Measurements from ENCODE around the gene FBXO31. TPM values are rescaled to one million over a fixed set of nuclear protein-coding genes. Genes with fewer than 3 reads are reported as not detected.

The FBXO31 gene
- total RNA-seq, 2 donors from 2014 or later, result 21.9 to 29.1 TPM

DNA sequence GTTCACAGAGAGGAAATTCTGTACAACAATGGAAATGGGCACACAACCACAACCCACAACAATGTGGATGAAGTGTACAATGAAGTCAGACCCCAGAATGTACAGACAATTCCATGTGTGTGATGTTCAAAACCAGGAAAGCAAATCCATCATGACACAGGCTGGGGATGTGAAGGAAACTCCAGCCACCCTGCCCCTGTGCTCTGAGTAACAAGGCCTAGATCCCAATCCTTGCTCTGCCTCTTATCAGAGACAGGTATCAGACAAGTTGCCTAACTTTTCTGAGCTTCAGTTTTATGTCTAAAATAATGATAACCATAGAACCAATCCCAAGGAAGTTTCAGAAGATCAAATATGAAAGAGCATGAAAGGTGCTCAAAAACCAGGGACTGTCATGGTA, 64.6 kb downstream of the FBXO31 start:
- no peak for ATAC-seq (replicated peaks)
- H3K9me3 Mint-ChIP-seq, result no peaks in the 10 kb centered on the region
- H3K36me3 Mint-ChIP-seq (ENCODE audit: low read depth), result peaks cover 21% of the 10 kb centered on the region
- no peaks in the 10 kb centered on the region for H3K27me3 Mint-ChIP-seq
- peak overlapping the region; percentile 97 for H3K27ac Mint-ChIP-seq
- peak overlapping the region; percentile 90 for H3K4me3 Mint-ChIP-seq
- peaks cover 8% of the 10 kb centered on the region for H3K4me1 Mint-ChIP-seq

DNA sequence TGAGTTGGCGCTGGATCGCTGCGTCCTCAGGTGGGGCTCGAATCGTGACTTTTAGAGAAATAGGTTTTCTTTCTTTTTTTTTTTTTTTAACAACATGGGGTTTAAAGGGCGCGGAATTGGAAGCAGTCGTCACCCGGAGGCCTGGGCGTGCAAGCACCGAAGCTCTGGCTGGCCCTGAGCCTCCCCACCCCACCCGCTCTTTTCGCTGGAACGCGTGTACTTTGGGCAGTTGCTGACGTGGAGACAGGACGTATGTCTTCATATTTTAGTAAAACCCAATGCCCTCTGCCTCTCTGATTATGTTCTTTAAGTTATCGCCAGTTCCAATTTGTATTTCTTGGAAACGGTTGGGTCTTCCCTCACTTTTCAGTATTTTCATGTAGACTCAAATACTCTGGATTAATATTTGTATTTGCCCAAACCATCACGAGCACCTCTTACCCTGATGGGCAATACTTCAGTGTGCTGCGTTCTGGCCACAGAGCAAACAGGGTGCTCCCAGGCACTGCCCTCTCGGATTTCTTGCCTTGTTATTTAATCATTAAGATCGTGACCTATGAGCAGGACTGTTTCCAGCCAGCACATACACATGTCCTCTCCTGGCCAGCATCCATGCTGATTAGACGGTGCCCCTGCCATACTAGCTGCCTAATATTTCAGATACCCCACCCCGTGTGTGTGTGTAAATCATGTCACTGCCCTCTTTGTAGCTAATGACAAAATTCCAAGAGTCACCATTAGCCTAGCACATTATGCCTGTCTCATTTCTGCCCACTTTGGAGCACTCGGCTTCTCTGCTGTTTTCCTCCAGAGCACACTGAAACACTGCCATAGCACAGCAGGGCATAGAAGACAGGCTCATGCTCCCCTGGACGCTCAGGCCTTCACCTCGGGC, 65.6 kb downstream of the FBXO31 start:
- H3K4me1 Mint-ChIP-seq, result peaks cover 8% of the 10 kb centered on the region
- H3K27me3 Mint-ChIP-seq, result no peaks in the 10 kb centered on the region
- H3K27ac Mint-ChIP-seq, result peak overlapping the region; percentile 97

DNA sequence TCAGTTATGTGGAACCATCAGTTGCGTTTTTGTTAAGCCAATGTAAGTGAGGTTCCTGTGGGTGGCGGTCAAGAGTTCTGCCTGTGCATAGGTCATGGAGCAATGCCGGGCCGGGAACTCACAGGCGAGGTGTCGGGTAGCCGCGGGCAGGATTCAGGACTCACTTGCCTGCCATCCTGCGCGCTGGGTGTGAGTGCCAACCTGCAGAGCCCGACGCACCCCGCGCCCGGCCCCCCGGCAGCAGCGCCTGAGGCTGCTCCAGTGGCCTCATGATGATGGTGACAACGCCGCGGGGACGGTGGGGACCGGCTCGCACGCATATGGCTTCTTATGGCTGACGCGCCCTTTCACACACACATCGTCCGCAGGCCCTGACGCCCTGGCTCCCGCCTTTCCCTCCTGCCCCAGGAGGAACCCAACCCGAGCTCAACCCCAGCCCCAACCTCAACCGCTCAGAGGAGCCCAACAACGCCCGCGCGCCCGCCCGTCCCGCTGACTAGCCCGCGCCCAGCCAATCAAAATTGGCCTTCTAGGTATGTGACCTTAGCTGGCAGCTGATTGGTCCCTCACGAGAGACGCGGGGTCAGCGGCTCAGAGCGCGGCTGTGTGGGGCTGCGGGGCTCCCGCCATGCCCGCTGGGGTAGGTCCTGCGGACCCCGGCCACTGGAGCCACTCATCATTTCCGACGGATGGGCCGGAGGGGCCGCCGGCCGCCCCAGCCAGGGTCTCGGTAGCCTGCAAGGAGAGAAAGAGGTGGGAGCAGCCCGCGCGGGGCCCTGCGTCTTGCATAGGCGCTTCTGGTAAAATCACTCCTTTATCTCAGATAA, 66.4 kb downstream of the FBXO31 start, which contains the start of gene C16orf95:
TSS of gene C16orf95 (minus strand) at position 470 of the 827 bp plus-strand sequence. CDS start at position 320, 150 bp downstream.
- H3K9me3 Mint-ChIP-seq, result no peaks in the 10 kb centered on the region
- H3K27ac Mint-ChIP-seq, result peak within 1 kb of the TSS; percentile 97
- peak; percentile 96 for ATAC-seq (replicated peaks)
- H3K4me3 Mint-ChIP-seq, result peak within 1 kb of the TSS; percentile 90
- H3K27me3 Mint-ChIP-seq, result no peaks in the 10 kb centered on the region
- peaks cover 21% of the 10 kb centered on the region for H3K36me3 Mint-ChIP-seq (ENCODE audit: low read depth)
- peaks cover 8% of the 10 kb centered on the region for H3K4me1 Mint-ChIP-seq

More for the DNA sequence above, 65.6 kb downstream of the FBXO31 start:
- peaks cover 21% of the 10 kb centered on the region for H3K36me3 Mint-ChIP-seq (ENCODE audit: low read depth)
- peak overlapping the region; percentile 90 for H3K4me3 Mint-ChIP-seq
- no peaks in the 10 kb centered on the region for H3K9me3 Mint-ChIP-seq
- ATAC-seq (replicated peaks), result peak; percentile 44

DNA sequence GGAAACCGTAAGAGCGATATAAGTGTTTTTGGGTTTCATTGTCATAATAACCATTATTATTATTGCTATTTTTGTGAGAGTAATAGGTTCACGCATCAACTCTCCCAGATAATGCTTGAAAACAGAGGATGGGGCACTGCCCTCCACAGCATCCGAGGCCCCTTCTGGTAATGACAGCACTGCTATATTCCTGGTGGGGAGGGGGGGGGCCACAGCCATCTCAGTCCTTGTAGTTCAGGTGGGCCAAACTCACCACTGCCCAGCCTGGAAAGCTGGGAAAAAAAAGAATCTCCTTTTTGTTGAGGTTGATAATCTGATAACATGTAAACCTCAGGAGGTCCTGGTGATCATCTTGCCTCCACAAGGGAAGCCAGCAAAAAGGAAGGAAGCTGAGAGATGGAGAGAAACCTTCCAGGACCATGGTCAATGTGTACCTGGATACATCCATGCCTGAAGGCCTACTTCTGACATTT, 67.1 kb downstream of the FBXO31 start:
- Mint-ChIP-seq H3K9me3 (no peaks in the 10 kb centered on the region), H3K4me3 (peak overlapping the region; percentile 90), H3K27me3 (no peaks in the 10 kb centered on the region), H3K27ac (peak overlapping the region; percentile 97), H3K36me3 (ENCODE audit: low read depth) (peaks cover 21% of the 10 kb centered on the region), H3K4me1 (peaks cover 8% of the 10 kb centered on the region)
- ATAC-seq (replicated peaks), result no peak

DNA sequence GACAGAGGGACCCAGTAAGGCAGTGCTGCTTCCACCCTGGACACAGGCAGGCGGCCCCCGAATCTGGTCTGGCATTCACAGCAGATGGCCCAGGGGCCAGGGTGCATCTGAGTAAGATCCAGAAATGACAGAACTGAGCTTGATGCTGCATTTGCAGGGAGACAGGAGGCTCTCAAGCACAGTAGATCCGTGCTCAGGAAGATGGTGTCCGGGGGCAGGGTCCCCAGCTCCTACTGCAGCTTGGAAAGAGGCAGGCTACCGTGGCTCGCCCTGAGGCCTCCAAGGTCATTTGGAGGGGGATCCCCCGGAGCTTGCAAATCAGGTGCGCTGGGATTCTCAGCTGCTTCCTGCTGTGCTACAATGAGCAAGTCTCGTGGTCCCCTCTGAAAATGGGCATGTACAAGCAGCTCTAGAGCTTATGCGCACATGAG, 68.6 kb downstream of the FBXO31 start:
- H3K27me3 Mint-ChIP-seq, result no peaks in the 10 kb centered on the region
- H3K27ac Mint-ChIP-seq, result no peak overlapping the region
- no peak for ATAC-seq (replicated peaks)
- H3K4me1 Mint-ChIP-seq, result peaks cover 8% of the 10 kb centered on the region
- no peaks in the 10 kb centered on the region for H3K9me3 Mint-ChIP-seq
- peaks cover 21% of the 10 kb centered on the region for H3K36me3 Mint-ChIP-seq (ENCODE audit: low read depth)
- no peak overlapping the region for H3K4me3 Mint-ChIP-seq

DNA sequence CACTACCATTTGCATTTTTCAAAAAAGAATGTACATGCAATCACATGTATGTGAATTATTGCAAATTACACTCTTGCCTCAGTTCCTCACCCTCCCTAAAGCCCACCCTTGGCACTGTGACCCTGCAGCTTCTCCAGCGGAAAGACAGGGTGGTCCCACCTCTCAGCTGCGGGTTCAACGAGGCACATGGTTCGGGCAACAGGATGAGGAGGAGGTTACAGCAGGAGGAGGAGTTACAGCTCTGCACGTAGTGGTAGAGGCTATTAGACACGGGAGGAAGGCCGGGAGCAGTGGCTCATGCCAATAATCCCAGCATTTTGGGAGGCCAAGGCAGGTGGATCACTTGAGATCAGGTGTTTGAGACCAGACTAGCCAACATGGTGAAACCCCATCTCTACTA, 71.6 kb downstream of the FBXO31 start:
- H3K4me1 Mint-ChIP-seq, result peaks cover 4% of the 10 kb centered on the region
- no peak overlapping the region for H3K4me3 Mint-ChIP-seq
- H3K27ac Mint-ChIP-seq, result no peak overlapping the region
- no peaks in the 10 kb centered on the region for H3K9me3 Mint-ChIP-seq
- H3K27me3 Mint-ChIP-seq, result no peaks in the 10 kb centered on the region
- no peak for ATAC-seq (replicated peaks)
- H3K36me3 Mint-ChIP-seq (ENCODE audit: low read depth), result peaks cover 1% of the 10 kb centered on the region

DNA sequence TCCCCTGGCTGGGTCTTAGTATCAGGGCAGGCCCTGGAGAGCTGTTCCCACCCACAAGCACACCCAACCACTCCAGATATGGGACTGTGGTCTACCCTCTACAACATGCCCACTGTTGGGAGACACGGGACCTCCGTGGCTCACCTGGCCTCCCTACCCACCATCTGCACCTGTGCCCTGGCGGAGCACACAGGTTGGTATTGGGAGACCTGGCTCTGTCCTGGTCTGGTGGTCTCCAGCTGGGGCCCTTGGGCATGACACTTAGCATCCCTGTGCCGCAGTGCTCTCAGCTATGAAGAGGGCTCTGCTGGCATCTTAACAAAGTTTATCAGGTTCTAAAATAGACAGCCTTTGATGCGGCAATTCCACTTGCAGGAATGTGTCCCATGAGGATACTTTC, 72.2 kb downstream of the FBXO31 start:
- no peaks in the 10 kb centered on the region for H3K36me3 Mint-ChIP-seq (ENCODE audit: low read depth)
- no peak for ATAC-seq (replicated peaks)
- H3K4me3 Mint-ChIP-seq, result no peak overlapping the region
- H3K27me3 Mint-ChIP-seq, result no peaks in the 10 kb centered on the region
- peaks cover 4% of the 10 kb centered on the region for H3K4me1 Mint-ChIP-seq
- no peak overlapping the region for H3K27ac Mint-ChIP-seq
- no peaks in the 10 kb centered on the region for H3K9me3 Mint-ChIP-seq

DNA sequence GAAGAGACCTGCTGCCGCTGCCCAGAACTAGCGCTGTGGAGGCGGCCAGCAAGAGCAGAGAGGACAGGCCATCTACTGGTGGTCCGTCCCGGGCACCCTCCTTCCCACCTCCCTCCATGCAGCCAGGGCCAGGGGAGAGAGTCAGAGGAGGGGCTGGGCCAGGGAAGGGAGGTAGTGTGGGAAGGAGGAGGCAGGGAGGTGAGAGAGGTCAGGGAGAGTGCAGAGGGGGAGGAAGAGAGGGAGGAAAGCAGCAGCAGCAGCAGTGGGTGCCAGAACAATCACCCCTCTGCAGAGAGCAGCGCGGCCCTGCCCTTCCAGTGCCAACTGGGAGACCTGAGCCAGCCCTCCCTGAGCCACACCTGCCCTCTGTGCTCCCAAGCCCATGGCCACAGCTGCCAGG, 73.0 kb downstream of the FBXO31 start:
- no peak overlapping the region for H3K4me3 Mint-ChIP-seq
- no peak overlapping the region for H3K27ac Mint-ChIP-seq
- H3K9me3 Mint-ChIP-seq, result no peaks in the 10 kb centered on the region
- no peak for ATAC-seq (replicated peaks)
- H3K4me1 Mint-ChIP-seq, result peaks cover 4% of the 10 kb centered on the region
- no peaks in the 10 kb centered on the region for H3K36me3 Mint-ChIP-seq (ENCODE audit: low read depth)
- H3K27me3 Mint-ChIP-seq, result no peaks in the 10 kb centered on the region

DNA sequence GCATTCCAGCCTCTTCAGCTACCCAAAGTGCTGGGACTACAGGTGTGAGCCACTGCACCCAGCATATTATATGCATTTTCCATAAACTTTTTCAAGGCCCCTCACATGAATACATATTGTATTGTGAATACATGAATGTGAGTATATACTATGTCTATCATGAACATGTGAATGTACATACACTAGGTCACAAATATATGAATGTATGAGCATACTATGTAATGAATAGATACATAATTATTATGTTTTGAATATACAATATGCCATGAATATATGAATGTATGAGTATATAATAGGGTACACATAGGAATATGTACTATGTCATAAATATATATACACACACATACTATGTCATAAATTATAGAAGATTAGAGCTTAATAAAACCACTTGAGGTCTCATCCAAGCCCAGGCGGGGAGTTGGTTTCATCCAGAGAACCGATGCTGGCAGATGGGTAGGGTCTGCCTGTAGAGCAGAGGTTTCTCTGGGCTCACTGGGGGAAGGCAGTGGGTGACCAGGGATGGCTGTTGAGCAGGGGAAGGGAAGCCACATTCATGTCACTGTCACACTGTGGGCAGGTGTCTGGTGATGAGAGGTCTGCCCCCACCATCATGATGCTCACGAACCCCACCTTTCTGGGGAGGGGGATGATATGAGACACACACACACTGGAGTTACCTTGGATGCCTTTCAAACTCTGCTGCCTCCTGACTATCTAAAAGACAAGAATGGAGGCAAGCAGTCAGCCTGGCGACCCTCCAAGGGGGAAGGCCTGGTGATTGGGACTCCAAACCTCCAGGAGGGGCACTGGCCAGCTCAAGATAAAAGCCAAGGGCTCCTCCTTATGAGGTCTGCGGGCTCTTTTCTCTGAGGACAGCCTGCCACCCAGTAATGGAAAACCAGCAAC, 73.7 kb downstream of the FBXO31 start:
- ATAC-seq (replicated peaks), result no peak
- Mint-ChIP-seq H3K4me1 (peaks cover 4% of the 10 kb centered on the region), H3K9me3 (no peaks in the 10 kb centered on the region)

DNA sequence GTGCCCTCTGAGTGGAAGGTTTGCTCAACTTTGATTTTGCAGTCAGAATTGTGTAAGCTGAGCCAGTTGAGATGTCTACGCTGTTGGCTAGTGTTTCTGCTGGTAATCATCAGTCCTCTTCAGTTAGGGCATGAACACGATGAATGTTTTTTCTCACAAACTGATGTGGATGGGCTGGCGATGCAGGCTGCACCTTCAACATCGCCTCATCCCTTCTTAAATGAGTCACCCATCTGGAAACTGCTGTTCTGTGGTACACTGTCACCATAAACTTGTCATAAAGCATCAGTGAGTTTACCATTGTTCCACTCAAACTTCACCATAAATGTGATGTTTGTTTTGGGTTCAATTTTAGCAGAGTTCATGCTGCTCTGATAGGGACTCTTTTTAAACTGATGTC, 74.8 kb downstream of the FBXO31 start:
- Mint-ChIP-seq H3K4me3 (no peak overlapping the region), H3K36me3 (ENCODE audit: low read depth) (no peaks in the 10 kb centered on the region), H3K27me3 (no peaks in the 10 kb centered on the region), H3K9me3 (no peaks in the 10 kb centered on the region), H3K27ac (no peak overlapping the region), H3K4me1 (peaks cover 4% of the 10 kb centered on the region)
- peak; percentile 97 for ATAC-seq (replicated peaks)

More for the DNA sequence above, 73.7 kb downstream of the FBXO31 start:
- H3K27ac Mint-ChIP-seq, result no peak overlapping the region
- H3K36me3 Mint-ChIP-seq (ENCODE audit: low read depth), result no peaks in the 10 kb centered on the region
- no peaks in the 10 kb centered on the region for H3K27me3 Mint-ChIP-seq
- H3K4me3 Mint-ChIP-seq, result no peak overlapping the region

DNA sequence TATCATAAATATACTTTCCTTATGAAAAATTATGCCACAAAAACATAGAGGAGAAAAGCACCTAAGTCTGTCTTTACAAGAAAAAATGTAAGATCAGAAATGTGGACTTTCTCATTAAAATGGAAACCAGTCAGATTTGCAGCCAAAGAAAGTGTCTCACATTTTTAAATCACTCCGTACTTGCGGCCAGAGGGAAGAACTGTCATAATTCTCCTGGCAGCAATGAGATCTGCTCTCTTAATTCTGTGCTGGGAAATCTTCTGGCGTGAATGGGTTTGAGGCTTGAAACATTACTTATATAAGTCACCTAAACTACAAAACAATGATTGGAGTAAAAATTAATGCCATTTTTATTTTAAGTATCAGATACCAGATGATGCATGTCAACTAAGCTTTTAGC, 77.1 kb downstream of the FBXO31 start:
- no peaks in the 10 kb centered on the region for H3K36me3 Mint-ChIP-seq (ENCODE audit: low read depth)
- H3K9me3 Mint-ChIP-seq, result no peaks in the 10 kb centered on the region
- no peak overlapping the region for H3K4me3 Mint-ChIP-seq
- no peaks in the 10 kb centered on the region for H3K27me3 Mint-ChIP-seq
- no peak for ATAC-seq (replicated peaks)
- H3K27ac Mint-ChIP-seq, result no peak overlapping the region
- peaks cover 4% of the 10 kb centered on the region for H3K4me1 Mint-ChIP-seq

DNA sequence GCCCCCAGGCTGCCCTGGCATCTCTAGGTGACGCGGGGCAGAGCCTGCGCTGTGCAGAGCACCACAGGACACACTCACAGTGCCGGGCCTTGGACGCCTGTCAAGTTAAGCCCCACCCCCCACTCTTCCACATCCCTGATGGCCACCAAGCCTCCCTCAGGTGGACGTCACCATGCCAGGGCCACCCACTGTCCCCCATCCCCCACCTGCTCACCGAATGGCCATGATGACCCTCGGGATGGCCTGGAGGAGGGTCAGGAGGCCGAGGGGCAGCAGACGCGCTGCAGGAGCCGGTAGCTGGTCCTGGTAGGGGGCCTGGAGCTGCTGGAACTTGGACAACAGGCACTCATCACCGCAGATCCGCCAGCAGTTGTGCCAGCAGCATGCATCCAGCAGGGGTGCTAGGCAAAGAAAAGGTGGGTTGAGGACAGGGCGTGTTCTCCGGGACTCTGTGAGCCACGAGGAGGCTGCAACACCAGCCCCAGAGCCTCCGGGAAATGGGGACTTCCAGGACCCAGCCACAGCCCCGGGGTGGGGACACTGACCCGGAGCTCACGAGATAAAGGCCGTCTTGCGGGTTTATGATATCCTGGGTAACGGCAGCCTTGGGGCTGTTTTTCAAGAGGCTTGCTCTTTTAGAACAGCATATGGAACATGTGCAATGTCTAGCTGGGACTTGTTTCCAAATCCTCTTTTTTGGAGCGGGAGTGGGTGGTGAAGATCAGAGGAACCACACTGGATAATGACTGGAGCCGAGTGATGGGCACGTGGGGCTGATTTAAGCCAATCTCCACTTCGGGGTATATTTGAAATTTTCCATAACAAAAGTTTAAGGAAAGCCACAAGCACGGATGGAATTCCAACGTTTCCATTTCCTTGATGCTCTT, 77.8 kb downstream of the FBXO31 start:
- Mint-ChIP-seq H3K9me3 (no peaks in the 10 kb centered on the region), H3K4me3 (no peak overlapping the region), H3K27me3 (no peaks in the 10 kb centered on the region), H3K36me3 (ENCODE audit: low read depth) (no peaks in the 10 kb centered on the region), H3K27ac (no peak overlapping the region), H3K4me1 (peaks cover 4% of the 10 kb centered on the region)
- ATAC-seq (replicated peaks), result no peak

DNA sequence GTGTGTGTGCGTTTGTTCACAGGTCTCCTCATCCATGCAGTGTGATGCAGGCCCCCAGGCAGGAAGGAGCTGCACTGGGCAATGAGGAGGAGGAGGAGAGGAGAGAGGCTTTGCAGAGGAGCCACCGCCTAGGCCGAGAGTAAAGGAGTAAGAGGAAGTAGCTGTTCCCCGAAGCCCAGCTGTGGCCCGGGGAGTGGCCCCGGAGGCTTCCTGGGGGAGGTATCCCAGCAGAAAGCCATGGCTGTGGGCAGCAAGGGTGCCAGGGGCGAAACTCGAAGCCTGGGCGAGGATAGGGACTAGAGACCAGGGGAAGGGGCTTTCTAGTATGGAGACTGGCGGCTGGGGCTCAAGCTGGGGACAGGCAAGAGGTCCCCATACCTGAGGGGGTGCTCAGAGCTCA, 78.6 kb downstream of the FBXO31 start:
- ATAC-seq (replicated peaks), result no peak
- no peaks in the 10 kb centered on the region for H3K36me3 Mint-ChIP-seq (ENCODE audit: low read depth)

More for the DNA sequence above, 78.6 kb downstream of the FBXO31 start:
- H3K4me1 Mint-ChIP-seq, result peaks cover 4% of the 10 kb centered on the region
- H3K9me3 Mint-ChIP-seq, result no peaks in the 10 kb centered on the region
- H3K27ac Mint-ChIP-seq, result no peak overlapping the region
- no peak overlapping the region for H3K4me3 Mint-ChIP-seq
- H3K27me3 Mint-ChIP-seq, result no peaks in the 10 kb centered on the region

Data from activated T-helper 17 cell treated with anti-CD3 and anti-CD28 coated beads, Interleukin-2, amount 50 U/mL, for 72 hours (primary cell).